Measurements from ENCODE around the gene ZXDC.

DNA sequence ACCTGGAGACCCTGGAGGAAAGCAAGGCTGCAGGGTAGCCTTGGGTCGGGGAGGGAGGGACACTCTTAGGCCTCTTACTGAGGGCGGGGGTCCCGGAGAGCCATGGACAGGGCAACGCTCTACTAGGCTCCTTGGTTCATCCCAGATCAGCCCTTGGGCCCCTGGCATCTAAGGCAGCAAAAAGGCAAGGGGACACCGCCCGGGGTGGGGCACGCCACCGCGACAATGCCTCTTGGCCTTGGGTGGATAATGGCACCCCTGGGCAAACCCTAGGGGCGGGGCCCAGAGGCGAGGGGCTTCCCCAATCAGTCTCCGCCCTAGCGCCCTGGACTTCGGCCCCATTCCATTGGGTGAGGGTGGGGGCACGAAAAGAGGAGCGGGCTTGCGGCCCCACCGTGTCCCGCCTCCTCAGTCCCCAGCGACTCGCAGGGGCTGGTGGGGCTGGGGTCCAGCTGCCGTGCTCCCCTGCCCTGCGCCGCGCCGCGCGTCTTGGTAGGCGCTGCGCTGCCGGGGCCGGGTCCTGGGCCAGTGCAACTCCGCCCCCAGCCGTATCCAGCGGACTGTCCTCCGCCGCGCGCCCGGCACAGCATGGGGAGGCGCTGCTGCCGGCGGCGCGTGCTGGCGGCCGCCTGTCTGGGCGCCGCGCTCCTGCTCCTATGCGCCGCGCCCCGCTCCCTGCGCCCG is 48.2 kb upstream of the ZXDC start, which contains the start of gene CHST13:
- TF ChIP-seq EZH2 (IDR thresholded peaks at IDR 0.05) (no peak), POLR2AphosphoS5 (IDR thresholded peaks at IDR 0.05; ENCODE audit: borderline replicate concordance, low read depth, low read length) (no peak), FOXP2 (optimal IDR thresholded peaks at IDR 0.05; ENCODE audit: control extremely low read depth, extremely low read length, insufficient read depth) (no peak)

Measured in SK-N-MC (cell line).